Measurements from ENCODE around the gene COL18A1. TPM values are rescaled to one million over a fixed set of nuclear protein-coding genes. Genes with fewer than 3 reads are reported as not detected.

COL18A1 gene
- total and polyA plus RNA-seq, 9 of the 15 experiments (the other 6 are each of a cell fraction or from before 2014, with no cell fraction given) = 0.14 to 16.4 (median 2.0) TPM

DNA sequence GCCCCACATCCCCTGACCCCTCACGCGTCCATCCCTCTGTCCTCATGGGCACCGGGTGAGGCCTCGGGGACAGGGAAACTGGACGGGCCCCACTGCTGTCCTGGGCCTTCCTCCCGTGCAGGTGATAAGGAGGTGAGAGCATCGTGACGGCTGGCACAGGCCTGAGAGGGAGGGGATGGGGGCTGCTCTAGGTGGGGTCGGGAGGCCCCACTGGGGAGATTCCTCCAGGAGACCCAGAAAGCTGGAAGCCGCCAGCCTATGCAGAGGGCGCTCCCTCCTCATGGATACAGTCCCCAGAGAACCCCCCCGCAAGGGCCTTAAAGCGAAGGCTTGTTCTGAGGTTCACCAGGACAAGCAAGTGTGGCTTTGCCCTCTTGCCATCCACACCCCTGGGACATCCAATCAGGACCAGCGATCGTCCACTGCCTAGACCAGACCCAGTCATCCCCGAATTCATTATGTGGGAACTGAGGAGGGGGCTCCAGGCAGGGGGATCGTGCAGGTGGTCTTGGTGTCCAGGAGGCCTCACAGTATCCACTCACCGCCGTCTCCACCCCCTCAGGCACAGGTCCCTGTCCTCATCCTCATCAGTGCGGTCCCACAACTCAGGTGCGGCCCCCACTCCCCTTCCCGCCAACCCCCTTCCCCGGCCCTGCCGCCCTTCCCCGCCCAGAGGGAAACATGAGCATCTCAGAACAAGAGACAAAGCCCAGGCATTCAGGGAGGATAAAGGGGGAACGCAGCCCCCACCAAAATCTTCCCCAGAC is 45.3 kb upstream of the COL18A1 start:
- CTCF ChIA-PET (ENCODE audit: low intra/inter-chr PET ratio) = interaction anchor here (1.1 kb wide), 1 partner anchor 80 kb away, joined by 3 read pairs; no protein-coding TSS in a partner anchor
- Histone ChIP-seq H3K9ac (ENCODE audit: insufficient read depth in 1 of 2, low read depth in 2 of 2, low read length in 2 of 2) (peak overlapping the region in 1 of 2 experiments; percentile 53; a peak in 2 of 4 replicates), H3K27me3 (ENCODE audit: control insufficient read depth in 2 of 2, insufficient read depth in 2 of 2, low read length in 2 of 2) (peaks cover 5 to 22% of the 10 kb centered on the region in 2 experiments; a peak in 4 of 5 replicates), H3K79me2 (ENCODE audit: control insufficient read depth, insufficient read depth, low read length) (no peaks in the 10 kb centered on the region), H3K4me3 (no peak overlapping the region), H3K9me1 (ENCODE audit: control insufficient read depth, insufficient read depth, low read length) (no peaks in the 10 kb centered on the region), H3K27ac (ENCODE audit: extremely low read depth, low read depth, low read length) (no peak overlapping the region; the same call in 2 of the 3 replicates), H4K20me1 (replicated peaks; ENCODE audit: control insufficient read depth, insufficient read depth, low read length) (peaks cover 8% of the 10 kb centered on the region; the same call in 1 of the 2 replicates), H3K4me1 (replicated peaks in 1 of 2; ENCODE audit: control insufficient read depth in 2 of 2, insufficient read depth in 2 of 2, low read length in 2 of 2) (peaks cover 45 to 85% of the 10 kb centered on the region in 2 experiments), H3K9me3 (replicated peaks; ENCODE audit: control insufficient read depth, insufficient read depth, low read depth, low read length) (no peaks in the 10 kb centered on the region), H2AFZ (ENCODE audit: low read depth, low read length) (0 out of 2 replicates have a peak overlapping the region, but pooled peaks have one; percentile 4), H3K4me2 (ENCODE audit: insufficient read depth, low read length) (peak overlapping the region; percentile 62), H3K36me3 (ENCODE audit: control insufficient read depth, insufficient read depth, low read length) (no peaks in the 10 kb centered on the region)
- in situ Hi-C loops (cut with MboI) (no loop called here), intact Hi-C loops (cut with micrococcal nuclease) (loop anchor here (1.0 to 5.0 kb wide), 3 partner anchors 52 to 233 kb away; no protein-coding TSS in a partner anchor)
- DNase-seq (ENCODE audit: extremely low read depth in 1 of 4, low spot score in 3 of 4) (peak; percentile 47 to 62 (median 51)), FAIRE-seq (no peak), ATAC-seq (peak; percentile 44)
- BruUV-seq (replicated peaks) = no TSS peak
- POLR2A ChIA-PET = interaction anchor here (0.6 kb wide), 2 partner anchors 13 to 283 kb away, joined by 3 read pairs; no protein-coding TSS in a partner anchor
- WGBS (ENCODE audit: insufficient coverage, low coverage, missing lambda C conversion rate) = 10% methylated on average over 19 of the region's 26 CpGs
- TF ChIP-seq SMC3 (conservative IDR thresholded peaks at IDR 0.05; ENCODE audit: insufficient read depth, low read depth, low read length) = 0 out of 2 replicates have a peak, but pooled peaks have one; percentile 4
- no peak for TF ChIP-seq GABPB1 (CRISPR knock-in tag; IDR thresholded peaks at IDR 0.05)
- peak; percentile 26; the same call in 1 of the 2 replicates for TF ChIP-seq CC2D1A (IDR thresholded peaks at IDR 0.05)
- no peak for TF ChIP-seq MTF1 (CRISPR knock-in tag; IDR thresholded peaks at IDR 0.05; ENCODE audit: borderline replicate concordance)
- no peak for TF ChIP-seq NR3C1 (CRISPR knock-in tag; IDR thresholded peaks at IDR 0.05)
- TF ChIP-seq ZFX (CRISPR knock-in tag; IDR thresholded peaks at IDR 0.05) = peak; percentile 49
- TF ChIP-seq POLR3G (IDR thresholded peaks at IDR 0.05; ENCODE audit: extremely low read depth, insufficient read length, insufficient replicate concordance) = no peak
- TF ChIP-seq, protein P1, sequence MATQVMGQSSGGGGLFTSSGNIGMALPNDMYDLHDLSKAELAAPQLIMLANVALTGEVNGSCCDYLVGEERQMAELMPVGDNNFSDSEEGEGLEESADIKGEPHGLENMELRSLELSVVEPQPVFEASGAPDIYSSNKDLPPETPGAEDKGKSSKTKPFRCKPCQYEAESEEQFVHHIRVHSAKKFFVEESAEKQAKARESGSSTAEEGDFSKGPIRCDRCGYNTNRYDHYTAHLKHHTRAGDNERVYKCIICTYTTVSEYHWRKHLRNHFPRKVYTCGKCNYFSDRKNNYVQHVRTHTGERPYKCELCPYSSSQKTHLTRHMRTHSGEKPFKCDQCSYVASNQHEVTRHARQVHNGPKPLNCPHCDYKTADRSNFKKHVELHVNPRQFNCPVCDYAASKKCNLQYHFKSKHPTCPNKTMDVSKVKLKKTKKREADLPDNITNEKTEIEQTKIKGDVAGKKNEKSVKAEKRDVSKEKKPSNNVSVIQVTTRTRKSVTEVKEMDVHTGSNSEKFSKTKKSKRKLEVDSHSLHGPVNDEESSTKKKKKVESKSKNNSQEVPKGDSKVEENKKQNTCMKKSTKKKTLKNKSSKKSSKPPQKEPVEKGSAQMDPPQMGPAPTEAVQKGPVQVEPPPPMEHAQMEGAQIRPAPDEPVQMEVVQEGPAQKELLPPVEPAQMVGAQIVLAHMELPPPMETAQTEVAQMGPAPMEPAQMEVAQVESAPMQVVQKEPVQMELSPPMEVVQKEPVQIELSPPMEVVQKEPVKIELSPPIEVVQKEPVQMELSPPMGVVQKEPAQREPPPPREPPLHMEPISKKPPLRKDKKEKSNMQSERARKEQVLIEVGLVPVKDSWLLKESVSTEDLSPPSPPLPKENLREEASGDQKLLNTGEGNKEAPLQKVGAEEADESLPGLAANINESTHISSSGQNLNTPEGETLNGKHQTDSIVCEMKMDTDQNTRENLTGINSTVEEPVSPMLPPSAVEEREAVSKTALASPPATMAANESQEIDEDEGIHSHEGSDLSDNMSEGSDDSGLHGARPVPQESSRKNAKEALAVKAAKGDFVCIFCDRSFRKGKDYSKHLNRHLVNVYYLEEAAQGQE (IDR thresholded peaks at IDR 0.05; ENCODE audit: borderline replicate concordance) = peak; percentile 60; the same call in 1 of the 2 replicates
- TF ChIP-seq, protein P1 (CRISPR knock-in tag; IDR thresholded peaks at IDR 0.05; ENCODE audit: low read depth) = no peak
- TF ChIP-seq, protein P2, sequence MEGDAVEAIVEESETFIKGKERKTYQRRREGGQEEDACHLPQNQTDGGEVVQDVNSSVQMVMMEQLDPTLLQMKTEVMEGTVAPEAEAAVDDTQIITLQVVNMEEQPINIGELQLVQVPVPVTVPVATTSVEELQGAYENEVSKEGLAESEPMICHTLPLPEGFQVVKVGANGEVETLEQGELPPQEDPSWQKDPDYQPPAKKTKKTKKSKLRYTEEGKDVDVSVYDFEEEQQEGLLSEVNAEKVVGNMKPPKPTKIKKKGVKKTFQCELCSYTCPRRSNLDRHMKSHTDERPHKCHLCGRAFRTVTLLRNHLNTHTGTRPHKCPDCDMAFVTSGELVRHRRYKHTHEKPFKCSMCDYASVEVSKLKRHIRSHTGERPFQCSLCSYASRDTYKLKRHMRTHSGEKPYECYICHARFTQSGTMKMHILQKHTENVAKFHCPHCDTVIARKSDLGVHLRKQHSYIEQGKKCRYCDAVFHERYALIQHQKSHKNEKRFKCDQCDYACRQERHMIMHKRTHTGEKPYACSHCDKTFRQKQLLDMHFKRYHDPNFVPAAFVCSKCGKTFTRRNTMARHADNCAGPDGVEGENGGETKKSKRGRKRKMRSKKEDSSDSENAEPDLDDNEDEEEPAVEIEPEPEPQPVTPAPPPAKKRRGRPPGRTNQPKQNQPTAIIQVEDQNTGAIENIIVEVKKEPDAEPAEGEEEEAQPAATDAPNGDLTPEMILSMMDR (IDR thresholded peaks at IDR 0.05 in 2 of 3, conservative IDR thresholded peaks at IDR 0.05 in 1 of 3; ENCODE audit: insufficient read depth in 2 of 3, low read depth in 1 of 3, low read length in 3 of 3) = peak; percentile 34 to 57 (median 39); a peak in 5 of 6 replicates
- peak; percentile 36; the same call in 1 of the 2 replicates for TF ChIP-seq RB1 (IDR thresholded peaks at IDR 0.05; ENCODE audit: low read depth)
